ENCODE data around the gene ANXA11.

- TF ChIP-seq ZSCAN30 (tag by site-specific recombination; IDR thresholded peaks at IDR 0.05) (no peak), CTCF (tag by site-specific recombination; IDR thresholded peaks at IDR 0.05) (no peak), ZNF660 (tag by site-specific recombination; IDR thresholded peaks at IDR 0.05) (no peak), YY1 (tag by site-specific recombination; IDR thresholded peaks at IDR 0.05) (no peak), BCL6B (tag by site-specific recombination; IDR thresholded peaks at IDR 0.05) (no peak), ZBTB17 (tag by site-specific recombination; IDR thresholded peaks at IDR 0.05) (no peak), ELK4 (IDR thresholded peaks at IDR 0.05; ENCODE audit: borderline replicate concordance, low read depth, low read length) (no peak), KLF7 (tag by site-specific recombination; IDR thresholded peaks at IDR 0.05; ENCODE audit: borderline replicate concordance) (no peak), ZNF555 (tag by site-specific recombination; conservative IDR thresholded peaks at IDR 0.05) (no peak), ZNF654 (tag by site-specific recombination; IDR thresholded peaks at IDR 0.05; ENCODE audit: low read depth) (no peak), TCF7L2 (IDR thresholded peaks at IDR 0.05; ENCODE audit: borderline replicate concordance, low read depth, low read length) (no peak)
Measured at GRCh38 chr10:80194373-80195045, 10.8 kb downstream of the ANXA11 start.

All from HEK293 (cell line).